SK-N-SH treated with all-trans-retinoic acid at 6 μM for 48 hours (cell line): ENCODE results near the gene PTP4A2.

ENCODE experiments used
- ATAC-seq: fragments of 200-7000 bp; cut with Tn5 transposase; 3 replicates; pipeline ENCODE4 v1.9.1; 2020; ENCODE audit warnings: mild to moderate bottlenecking, moderate library complexity
- ARNTL ChIP-seq: fragments of 450-650 bp; formaldehyde crosslinking; IDR thresholded peaks from 2 replicates; pipeline ENCODE4 v1.5.0; 2020; ENCODE audit warnings: low read depth, mild to moderate bottlenecking, moderate library complexity, borderline replicate concordance
- BACH2 ChIP-seq: fragments of 250-450 bp; sonication (Bioruptor Pico); IDR thresholded peaks from 2 replicates; pipeline ENCODE4 v1.9.0; 2021; ENCODE audit warnings: mild to moderate bottlenecking, borderline replicate concordance
- CSDC2 ChIP-seq: fragments of 250-450 bp; sonication (Bioruptor Pico); IDR thresholded peaks from 2 replicates; pipeline ENCODE4 v1.5.0; 2020; ENCODE audit warnings: mild to moderate bottlenecking, moderate library complexity
- ESRRG ChIP-seq: fragments of 250-450 bp; sonication (Bioruptor Pico); IDR thresholded peaks from 2 replicates; pipeline ENCODE4 v1.6.1; 2021; ENCODE audit warnings: mild to moderate bottlenecking
- GLIS3 ChIP-seq: fragments of 250-450 bp; sonication (Bioruptor Pico); IDR thresholded peaks from 2 replicates; pipeline ENCODE4 v1.5.0; 2020; ENCODE audit warnings: mild to moderate bottlenecking, moderate library complexity
- ISL1 ChIP-seq: fragments of 250-450 bp; sonication (Bioruptor Pico); IDR thresholded peaks from 2 replicates; pipeline ENCODE4 v2.1.2; 2022; ENCODE audit warnings: mild to moderate bottlenecking, moderate library complexity
- OSR1 ChIP-seq: fragments of 250-450 bp; sonication (Bioruptor Pico); IDR thresholded peaks from 2 replicates; pipeline ENCODE4 v1.8.0; 2022; ENCODE audit warnings: moderate library complexity, mild to moderate bottlenecking, inconsistent platforms
- PPARA ChIP-seq: fragments of 250-450 bp; sonication (Bioruptor Pico); IDR thresholded peaks from 2 replicates; pipeline ENCODE4 v1.5.0; 2020; ENCODE audit warnings: mild to moderate bottlenecking, borderline replicate concordance
- RARB ChIP-seq: fragments of 250-450 bp; sonication (Bioruptor Pico); IDR thresholded peaks from 2 replicates; pipeline ENCODE4 v1.8.0; 2021; ENCODE audit warnings: mild to moderate bottlenecking, moderate library complexity
- SNAI2 ChIP-seq: fragments of 250-450 bp; sonication (Bioruptor Pico); IDR thresholded peaks from 2 replicates; pipeline ENCODE4 v1.5.0; 2020; ENCODE audit warnings: mild to moderate bottlenecking, moderate library complexity
- TCF4 ChIP-seq: fragments of 250-450 bp; sonication (Bioruptor Pico); IDR thresholded peaks from 2 replicates; pipeline ENCODE4 v1.8.0; 2021; ENCODE audit warnings: mild to moderate bottlenecking, moderate library complexity, borderline replicate concordance
- TOX ChIP-seq: fragments of 250-450 bp; sonication (Bioruptor Pico); IDR thresholded peaks from 2 replicates; pipeline ENCODE4 v1.8.0; 2021; ENCODE audit warnings: mild to moderate bottlenecking, moderate library complexity, borderline replicate concordance
- ZFP3 ChIP-seq: fragments of 250-450 bp; sonication (Bioruptor Pico); IDR thresholded peaks from 2 replicates; pipeline ENCODE4 v1.5.0; 2020; ENCODE audit warnings: mild to moderate bottlenecking, moderate library complexity
- ZFP30 ChIP-seq: fragments of 450-650 bp; formaldehyde crosslinking; IDR thresholded peaks from 2 replicates; pipeline ENCODE4 v1.5.0; 2022; ENCODE audit warnings: mild to moderate bottlenecking, moderate library complexity
- ZNF70 ChIP-seq: fragments of 450-650 bp; formaldehyde crosslinking; IDR thresholded peaks from 2 replicates; pipeline ENCODE4 v1.5.0; 2020; ENCODE audit warnings: mild to moderate bottlenecking, moderate library complexity
- ZNF8 ChIP-seq: fragments of 450-650 bp; formaldehyde crosslinking; IDR thresholded peaks from 2 replicates; pipeline ENCODE4 v1.5.0; 2020; ENCODE audit warnings: mild to moderate bottlenecking, moderate library complexity
- TF ChIP-seq, protein P1 (sequence below): fragments of 250-450 bp; sonication (Bioruptor Pico); IDR thresholded peaks from 2 replicates; pipeline ENCODE4 v1.8.0; 2020; ENCODE audit warnings: mild to moderate bottlenecking, moderate library complexity, borderline replicate concordance
- TF ChIP-seq, protein P2 (sequence below): fragments of 250-450 bp; sonication (Bioruptor Pico); IDR thresholded peaks from 2 replicates; pipeline ENCODE4 v1.5.1; 2020; ENCODE audit warnings: low read depth, mild to moderate bottlenecking, moderate library complexity
- TF ChIP-seq, protein P3 (sequence below): fragments of 250-450 bp; sonication (Bioruptor Pico); IDR thresholded peaks from 2 replicates; pipeline ENCODE4 v1.5.1; 2021; ENCODE audit warnings: mild to moderate bottlenecking, moderate library complexity
- TF ChIP-seq, protein P4 (sequence below): fragments of 250-450 bp; sonication (Bioruptor Pico); IDR thresholded peaks from 2 replicates; pipeline ENCODE4 v1.8.0; 2021; ENCODE audit warnings: low read depth, mild to moderate bottlenecking, moderate library complexity, borderline replicate concordance
- TF ChIP-seq, protein P5 (sequence below): fragments of 250-450 bp; sonication (Bioruptor Pico); IDR thresholded peaks from 2 replicates; pipeline ENCODE4 v1.5.0; 2020; ENCODE audit warnings: mild to moderate bottlenecking, moderate library complexity

Gene PTP4A2

DNA sequence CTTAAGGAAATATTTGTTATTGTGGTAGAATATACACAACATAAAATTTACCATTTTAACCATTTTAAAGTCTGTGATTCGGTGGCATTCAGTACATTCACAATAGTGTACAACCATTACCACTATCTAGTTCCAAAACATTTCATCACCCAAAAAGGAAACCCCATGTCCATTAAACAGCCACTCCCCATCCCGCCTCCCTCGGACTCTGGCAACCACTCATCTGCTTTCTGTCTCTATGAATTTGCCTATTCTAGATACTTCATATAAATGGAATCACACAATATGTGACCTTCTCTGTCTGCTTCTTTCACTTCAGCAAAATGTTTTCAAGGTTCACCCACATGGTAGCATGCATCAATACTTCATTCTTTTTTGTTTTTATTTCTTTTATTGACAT lies 51.3 kb downstream of the PTP4A2 start:
- TF ChIP-seq ARNTL: no peak
- TF ChIP-seq, protein P1, sequence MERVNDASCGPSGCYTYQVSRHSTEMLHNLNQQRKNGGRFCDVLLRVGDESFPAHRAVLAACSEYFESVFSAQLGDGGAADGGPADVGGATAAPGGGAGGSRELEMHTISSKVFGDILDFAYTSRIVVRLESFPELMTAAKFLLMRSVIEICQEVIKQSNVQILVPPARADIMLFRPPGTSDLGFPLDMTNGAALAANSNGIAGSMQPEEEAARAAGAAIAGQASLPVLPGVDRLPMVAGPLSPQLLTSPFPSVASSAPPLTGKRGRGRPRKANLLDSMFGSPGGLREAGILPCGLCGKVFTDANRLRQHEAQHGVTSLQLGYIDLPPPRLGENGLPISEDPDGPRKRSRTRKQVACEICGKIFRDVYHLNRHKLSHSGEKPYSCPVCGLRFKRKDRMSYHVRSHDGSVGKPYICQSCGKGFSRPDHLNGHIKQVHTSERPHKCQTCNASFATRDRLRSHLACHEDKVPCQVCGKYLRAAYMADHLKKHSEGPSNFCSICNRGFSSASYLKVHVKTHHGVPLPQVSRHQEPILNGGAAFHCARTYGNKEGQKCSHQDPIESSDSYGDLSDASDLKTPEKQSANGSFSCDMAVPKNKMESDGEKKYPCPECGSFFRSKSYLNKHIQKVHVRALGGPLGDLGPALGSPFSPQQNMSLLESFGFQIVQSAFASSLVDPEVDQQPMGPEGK (CRISPR knock-in tag): no peak
- no peak for TF ChIP-seq OSR1
- no peak for TF ChIP-seq BACH2
- no peak for TF ChIP-seq PPARA (CRISPR knock-in tag)
- no peak for TF ChIP-seq RARB
- TF ChIP-seq, protein P2, sequence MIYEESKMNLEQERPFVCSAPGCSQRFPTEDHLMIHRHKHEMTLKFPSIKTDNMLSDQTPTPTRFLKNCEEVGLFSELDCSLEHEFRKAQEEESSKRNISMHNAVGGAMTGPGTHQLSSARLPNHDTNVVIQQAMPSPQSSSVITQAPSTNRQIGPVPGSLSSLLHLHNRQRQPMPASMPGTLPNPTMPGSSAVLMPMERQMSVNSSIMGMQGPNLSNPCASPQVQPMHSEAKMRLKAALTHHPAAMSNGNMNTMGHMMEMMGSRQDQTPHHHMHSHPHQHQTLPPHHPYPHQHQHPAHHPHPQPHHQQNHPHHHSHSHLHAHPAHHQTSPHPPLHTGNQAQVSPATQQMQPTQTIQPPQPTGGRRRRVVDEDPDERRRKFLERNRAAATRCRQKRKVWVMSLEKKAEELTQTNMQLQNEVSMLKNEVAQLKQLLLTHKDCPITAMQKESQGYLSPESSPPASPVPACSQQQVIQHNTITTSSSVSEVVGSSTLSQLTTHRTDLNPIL (CRISPR knock-in tag): no peak
- no peak for TF ChIP-seq ISL1
- no peak for TF ChIP-seq ZFP3
- TF ChIP-seq SNAI2: no peak
- no peak for TF ChIP-seq TCF4 (CRISPR knock-in tag)
- no peak for TF ChIP-seq CSDC2 (CRISPR knock-in tag)
- no peak for TF ChIP-seq ESRRG (CRISPR knock-in tag)
- TF ChIP-seq GLIS3 (CRISPR knock-in tag): no peak
- TF ChIP-seq ZFP30: no peak
- TF ChIP-seq, protein P3, sequence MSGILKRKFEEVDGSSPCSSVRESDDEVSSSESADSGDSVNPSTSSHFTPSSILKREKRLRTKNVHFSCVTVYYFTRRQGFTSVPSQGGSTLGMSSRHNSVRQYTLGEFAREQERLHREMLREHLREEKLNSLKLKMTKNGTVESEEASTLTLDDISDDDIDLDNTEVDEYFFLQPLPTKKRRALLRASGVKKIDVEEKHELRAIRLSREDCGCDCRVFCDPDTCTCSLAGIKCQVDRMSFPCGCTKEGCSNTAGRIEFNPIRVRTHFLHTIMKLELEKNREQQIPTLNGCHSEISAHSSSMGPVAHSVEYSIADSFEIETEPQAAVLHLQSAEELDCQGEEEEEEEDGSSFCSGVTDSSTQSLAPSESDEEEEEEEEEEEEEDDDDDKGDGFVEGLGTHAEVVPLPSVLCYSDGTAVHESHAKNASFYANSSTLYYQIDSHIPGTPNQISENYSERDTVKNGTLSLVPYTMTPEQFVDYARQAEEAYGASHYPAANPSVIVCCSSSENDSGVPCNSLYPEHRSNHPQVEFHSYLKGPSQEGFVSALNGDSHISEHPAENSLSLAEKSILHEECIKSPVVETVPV: no peak
- no peak for TF ChIP-seq ZNF8
- TF ChIP-seq, protein P4, sequence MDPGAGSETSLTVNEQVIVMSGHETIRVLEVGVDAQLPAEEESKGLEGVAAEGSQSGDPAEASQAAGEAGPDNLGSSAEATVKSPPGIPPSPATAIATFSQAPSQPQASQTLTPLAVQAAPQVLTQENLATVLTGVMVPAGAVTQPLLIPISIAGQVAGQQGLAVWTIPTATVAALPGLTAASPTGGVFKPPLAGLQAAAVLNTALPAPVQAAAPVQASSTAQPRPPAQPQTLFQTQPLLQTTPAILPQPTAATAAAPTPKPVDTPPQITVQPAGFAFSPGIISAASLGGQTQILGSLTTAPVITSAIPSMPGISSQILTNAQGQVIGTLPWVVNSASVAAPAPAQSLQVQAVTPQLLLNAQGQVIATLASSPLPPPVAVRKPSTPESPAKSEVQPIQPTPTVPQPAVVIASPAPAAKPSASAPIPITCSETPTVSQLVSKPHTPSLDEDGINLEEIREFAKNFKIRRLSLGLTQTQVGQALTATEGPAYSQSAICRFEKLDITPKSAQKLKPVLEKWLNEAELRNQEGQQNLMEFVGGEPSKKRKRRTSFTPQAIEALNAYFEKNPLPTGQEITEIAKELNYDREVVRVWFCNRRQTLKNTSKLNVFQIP: no peak
- no peak for ATAC-seq

DNA sequence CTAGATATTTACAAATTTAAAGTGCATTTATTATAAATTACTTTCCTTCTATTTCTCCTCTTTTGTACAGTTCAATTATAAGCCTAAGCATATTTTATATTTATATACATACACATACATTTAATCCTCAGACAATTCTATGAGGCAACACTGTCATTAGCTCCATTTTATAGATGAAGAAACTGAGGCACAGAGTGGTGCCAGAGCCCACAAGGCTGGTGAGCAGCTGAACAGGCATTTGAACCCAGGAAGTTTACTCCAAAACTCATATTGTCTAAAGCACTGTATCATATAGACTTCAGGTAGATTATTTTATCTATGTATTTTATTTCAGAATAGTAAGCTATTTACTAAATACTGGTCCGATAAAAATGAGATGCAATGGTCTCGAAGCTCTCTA lies 52.3 kb downstream of the PTP4A2 start:
- ATAC-seq: no peak
- TF ChIP-seq TOX (CRISPR knock-in tag) (no peak), ARNTL (no peak), ZNF8 (no peak), OSR1 (no peak), TCF4 (CRISPR knock-in tag) (no peak), GLIS3 (CRISPR knock-in tag) (no peak), CSDC2 (CRISPR knock-in tag) (no peak), PPARA (CRISPR knock-in tag) (no peak), ZNF70 (CRISPR knock-in tag) (no peak)
- TF ChIP-seq, protein P4: no peak
- TF ChIP-seq, protein P5, sequence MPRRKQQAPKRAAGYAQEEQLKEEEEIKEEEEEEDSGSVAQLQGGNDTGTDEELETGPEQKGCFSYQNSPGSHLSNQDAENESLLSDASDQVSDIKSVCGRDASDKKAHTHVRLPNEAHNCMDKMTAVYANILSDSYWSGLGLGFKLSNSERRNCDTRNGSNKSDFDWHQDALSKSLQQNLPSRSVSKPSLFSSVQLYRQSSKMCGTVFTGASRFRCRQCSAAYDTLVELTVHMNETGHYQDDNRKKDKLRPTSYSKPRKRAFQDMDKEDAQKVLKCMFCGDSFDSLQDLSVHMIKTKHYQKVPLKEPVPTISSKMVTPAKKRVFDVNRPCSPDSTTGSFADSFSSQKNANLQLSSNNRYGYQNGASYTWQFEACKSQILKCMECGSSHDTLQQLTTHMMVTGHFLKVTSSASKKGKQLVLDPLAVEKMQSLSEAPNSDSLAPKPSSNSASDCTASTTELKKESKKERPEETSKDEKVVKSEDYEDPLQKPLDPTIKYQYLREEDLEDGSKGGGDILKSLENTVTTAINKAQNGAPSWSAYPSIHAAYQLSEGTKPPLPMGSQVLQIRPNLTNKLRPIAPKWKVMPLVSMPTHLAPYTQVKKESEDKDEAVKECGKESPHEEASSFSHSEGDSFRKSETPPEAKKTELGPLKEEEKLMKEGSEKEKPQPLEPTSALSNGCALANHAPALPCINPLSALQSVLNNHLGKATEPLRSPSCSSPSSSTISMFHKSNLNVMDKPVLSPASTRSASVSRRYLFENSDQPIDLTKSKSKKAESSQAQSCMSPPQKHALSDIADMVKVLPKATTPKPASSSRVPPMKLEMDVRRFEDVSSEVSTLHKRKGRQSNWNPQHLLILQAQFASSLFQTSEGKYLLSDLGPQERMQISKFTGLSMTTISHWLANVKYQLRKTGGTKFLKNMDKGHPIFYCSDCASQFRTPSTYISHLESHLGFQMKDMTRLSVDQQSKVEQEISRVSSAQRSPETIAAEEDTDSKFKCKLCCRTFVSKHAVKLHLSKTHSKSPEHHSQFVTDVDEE: no peak
- TF ChIP-seq, protein P1 (CRISPR knock-in tag): no peak
